Neuron (in vitro differentiated cells): ENCODE data around the gene GP2.

Experiments used
- H2AFZ ChIP-seq: one replicate; pipeline ENCODE4 v1.6.1; 2013; ENCODE audit warnings: low read depth, mild to moderate bottlenecking, inconsistent platforms, low read length, moderate library complexity
- H3K27me3 ChIP-seq: one replicate; pipeline ENCODE4 v1.6.1; 2013; ENCODE audit warnings: low read length; ENCODE audit not compliant: insufficient read depth
- H3K36me3 ChIP-seq: one replicate; pipeline ENCODE4 v1.6.1; 2013; ENCODE audit warnings: low read length; ENCODE audit not compliant: insufficient read depth
- H3K4me1 ChIP-seq: one replicate; pipeline ENCODE4 v1.6.1; 2013; ENCODE audit warnings: low read length; ENCODE audit not compliant: insufficient read depth
- H3K4me3 ChIP-seq: 2 replicates; pipeline ENCODE4 v1.5.1; 2013; ENCODE audit warnings: mild to moderate bottlenecking, low read length, moderate library complexity
- H3K9me3 ChIP-seq: one replicate; pipeline ENCODE4 v1.6.1; 2013; ENCODE audit warnings: low read length

The GP2 gene

DNA sequence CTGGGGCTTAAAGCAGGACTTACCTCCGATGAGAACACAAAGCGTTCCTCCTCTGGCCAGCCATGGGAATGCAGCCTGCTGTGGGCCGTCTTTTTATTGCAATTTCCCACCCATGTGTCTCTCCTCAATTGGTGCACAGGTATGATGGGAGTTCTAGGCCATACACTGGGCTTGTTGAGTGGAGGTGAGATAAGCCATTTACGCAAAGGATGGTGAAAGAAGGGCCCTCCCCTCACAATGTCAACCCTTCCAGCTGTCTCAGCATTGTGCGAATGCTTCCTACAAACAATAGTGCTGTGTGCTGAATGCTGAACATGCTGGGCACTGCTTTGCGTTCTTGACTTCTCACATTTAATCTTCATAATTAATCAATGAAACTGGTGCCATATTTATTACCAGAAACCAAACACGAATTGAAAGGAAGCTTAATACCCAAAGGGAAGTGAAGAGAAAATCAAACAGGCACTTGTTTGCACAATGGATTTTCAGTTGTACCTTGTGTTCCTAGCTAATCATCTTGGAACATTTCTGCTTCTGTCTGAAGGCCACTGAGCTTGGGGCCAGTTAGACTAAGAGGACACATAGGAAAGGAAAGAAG, at the start of gene GP2:
TSS of gene GP2 (minus strand) at position 70 of the 598 bp plus-strand sequence. CDS start 1,082 bp downstream, outside the sequence.
- H3K27me3 ChIP-seq, result no peaks in the 10 kb centered on the region
- H3K36me3 ChIP-seq, result no peaks in the 10 kb centered on the region
- H3K9me3 ChIP-seq, result no peaks in the 10 kb centered on the region
- no peaks in the 10 kb centered on the region for H3K4me1 ChIP-seq
- no peak within 1 kb of the TSS for H3K4me3 ChIP-seq
- H2AFZ ChIP-seq, result no peak within 1 kb of the TSS

DNA sequence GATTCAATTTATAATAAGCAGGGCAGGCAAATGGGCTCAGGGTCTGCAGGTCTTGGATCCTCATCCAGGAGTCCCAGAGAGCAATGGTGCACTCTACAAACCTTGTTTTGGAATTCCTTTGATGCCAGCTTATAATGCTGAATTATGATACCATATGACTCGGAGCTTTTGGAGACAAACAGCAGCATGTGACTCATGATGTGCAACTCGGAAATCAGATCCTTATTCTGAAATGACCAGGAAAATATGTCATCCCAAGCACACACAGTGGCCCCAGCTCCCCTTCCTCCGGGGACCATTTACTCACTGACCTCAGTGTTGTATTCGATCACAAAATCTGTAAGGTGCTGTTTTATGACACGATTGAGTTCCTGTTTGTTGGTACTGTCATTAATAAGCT, 45.4 kb upstream of the GP2 start:
- Histone ChIP-seq H3K4me3 (no peak overlapping the region), H3K36me3 (no peaks in the 10 kb centered on the region), H3K27me3 (no peaks in the 10 kb centered on the region), H3K4me1 (no peaks in the 10 kb centered on the region), H3K9me3 (no peaks in the 10 kb centered on the region), H2AFZ (no peak overlapping the region)

DNA sequence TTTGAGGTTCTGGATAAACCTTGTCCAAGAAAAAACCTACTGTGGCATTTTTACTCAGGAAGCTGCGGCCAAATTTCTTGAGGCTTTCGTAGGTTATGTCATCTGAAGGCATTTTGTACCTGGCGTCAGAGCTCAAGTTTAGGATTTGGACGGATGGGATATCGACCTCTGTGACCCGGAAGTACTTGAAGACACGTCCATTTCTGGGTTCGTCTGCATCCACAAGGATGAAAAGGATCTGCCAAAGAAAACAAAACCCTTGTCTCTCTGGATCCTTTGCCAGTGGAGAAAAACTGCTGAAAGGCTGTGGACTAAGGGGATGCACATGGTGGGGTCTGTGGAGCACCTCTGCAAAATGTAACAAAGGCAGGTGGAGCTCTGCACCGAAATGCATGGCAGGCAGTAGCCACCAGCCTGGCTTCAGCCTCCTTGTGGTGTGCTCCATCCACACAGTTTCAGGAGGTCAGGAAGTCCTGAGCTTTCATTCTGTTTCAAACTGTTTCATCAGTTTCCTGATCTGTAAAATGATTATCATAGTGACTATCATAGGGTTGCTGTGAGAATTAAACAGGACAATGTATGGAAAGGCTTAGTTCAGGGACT, 42.2 kb upstream of the GP2 start:
- Histone ChIP-seq H3K36me3 (no peaks in the 10 kb centered on the region), H3K4me1 (no peaks in the 10 kb centered on the region), H3K4me3 (no peak overlapping the region), H3K9me3 (no peaks in the 10 kb centered on the region), H3K27me3 (no peaks in the 10 kb centered on the region), H2AFZ (no peak overlapping the region)

DNA sequence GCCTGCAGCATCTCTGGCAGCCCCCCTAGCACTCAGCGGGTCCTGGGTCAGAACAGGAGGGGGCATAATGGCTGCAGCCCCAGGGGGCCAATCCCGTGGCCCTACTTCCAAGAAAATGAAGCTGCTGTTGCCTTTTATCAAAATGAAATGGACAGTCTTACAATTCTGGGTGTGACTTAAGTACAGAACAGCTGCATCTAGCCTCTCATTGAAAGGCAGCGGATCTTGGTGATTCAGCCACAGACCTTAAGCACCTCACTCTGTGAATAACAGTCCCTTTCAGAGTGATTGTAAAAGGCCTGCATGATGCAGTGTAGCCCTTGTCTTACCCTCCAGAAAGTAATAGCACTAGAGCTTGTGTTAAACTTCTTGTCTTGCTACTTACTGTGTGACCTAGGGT, 36.7 kb upstream of the GP2 start:
- Histone ChIP-seq H3K9me3 (no peaks in the 10 kb centered on the region), H3K27me3 (no peaks in the 10 kb centered on the region), H3K36me3 (no peaks in the 10 kb centered on the region), H3K4me3 (no peak overlapping the region), H3K4me1 (no peaks in the 10 kb centered on the region), H2AFZ (no peak overlapping the region)

DNA sequence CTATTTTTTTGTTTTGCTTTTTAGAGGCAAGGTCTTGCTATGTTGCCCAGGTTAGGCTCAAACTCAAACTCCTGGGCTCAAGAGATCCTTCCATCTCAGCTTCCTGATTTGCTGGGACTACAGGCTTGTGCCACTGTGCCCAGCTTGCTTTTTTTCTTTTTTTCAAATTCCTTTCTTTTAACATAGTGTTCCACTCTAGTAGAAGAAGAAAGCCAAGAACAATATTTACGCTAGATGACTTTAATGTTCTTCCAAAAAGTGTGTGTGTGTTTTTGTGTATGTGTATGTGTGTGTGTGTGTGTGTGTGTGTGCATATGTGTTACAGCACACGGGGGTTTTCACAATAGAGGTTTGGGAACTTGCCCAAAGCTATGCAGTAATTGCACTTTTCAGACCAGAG, 35.9 kb upstream of the GP2 start:
- Histone ChIP-seq H3K4me1 (no peaks in the 10 kb centered on the region), H3K36me3 (no peaks in the 10 kb centered on the region), H3K4me3 (no peak overlapping the region), H2AFZ (no peak overlapping the region), H3K9me3 (no peaks in the 10 kb centered on the region), H3K27me3 (no peaks in the 10 kb centered on the region)

DNA sequence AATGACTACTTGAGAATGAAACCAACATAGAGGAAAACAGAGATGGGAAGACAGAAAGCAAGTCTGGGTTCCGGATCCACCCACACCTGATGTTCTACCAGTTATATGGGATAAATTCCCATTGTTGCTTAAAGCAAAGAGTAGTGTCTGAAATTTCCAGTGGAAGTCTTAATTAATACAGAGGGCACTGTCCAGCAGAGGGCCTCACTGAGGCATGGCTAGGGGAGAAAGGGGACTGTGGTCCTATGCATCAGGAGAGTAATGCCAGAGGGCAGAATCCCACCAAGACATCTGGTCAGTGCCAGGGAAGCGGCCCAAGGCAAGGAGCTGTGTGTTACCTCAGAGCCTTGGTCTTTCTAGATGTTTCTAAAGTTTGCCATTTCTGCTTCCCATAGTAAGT, 32.7 kb upstream of the GP2 start:
- Histone ChIP-seq H3K36me3 (no peaks in the 10 kb centered on the region), H3K9me3 (no peaks in the 10 kb centered on the region), H3K4me3 (no peak overlapping the region), H3K4me1 (no peaks in the 10 kb centered on the region), H3K27me3 (no peaks in the 10 kb centered on the region), H2AFZ (no peak overlapping the region)

DNA sequence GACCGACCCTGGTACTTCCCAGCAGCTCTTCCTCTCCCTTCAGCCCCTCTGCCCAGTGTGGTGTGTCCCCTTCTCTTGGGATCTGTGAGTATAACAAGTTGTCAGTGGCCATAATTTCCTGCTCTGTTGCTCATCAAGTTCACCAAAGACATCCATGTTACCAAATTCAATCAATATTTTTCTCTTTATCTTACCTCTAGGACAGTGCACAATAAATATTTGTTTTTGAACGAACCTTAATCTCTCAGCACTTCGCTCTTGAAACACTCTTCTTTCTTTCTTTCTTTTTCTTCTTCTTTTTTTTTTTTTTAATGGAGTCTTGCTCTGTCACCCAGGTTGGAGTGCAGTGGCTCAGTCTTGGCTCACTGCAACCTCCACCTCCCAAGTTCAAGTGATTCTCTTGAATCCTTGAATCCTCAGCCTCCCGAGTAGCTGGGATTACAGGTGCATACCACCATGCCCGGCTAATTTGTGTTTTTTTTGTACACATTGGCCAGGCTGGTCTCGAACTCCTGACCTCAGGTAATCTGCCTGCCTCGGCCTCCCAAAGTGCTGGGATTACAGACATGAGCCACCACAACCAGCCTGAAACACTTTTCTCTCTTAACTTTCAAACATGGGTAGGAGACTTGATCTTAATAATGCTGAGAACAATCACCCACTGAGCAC, 27.9 kb upstream of the GP2 start:
- H3K4me1 ChIP-seq, result no peaks in the 10 kb centered on the region
- no peak overlapping the region for H3K4me3 ChIP-seq
- no peak overlapping the region for H2AFZ ChIP-seq
- H3K36me3 ChIP-seq, result no peaks in the 10 kb centered on the region
- no peaks in the 10 kb centered on the region for H3K27me3 ChIP-seq
- H3K9me3 ChIP-seq, result no peaks in the 10 kb centered on the region

DNA sequence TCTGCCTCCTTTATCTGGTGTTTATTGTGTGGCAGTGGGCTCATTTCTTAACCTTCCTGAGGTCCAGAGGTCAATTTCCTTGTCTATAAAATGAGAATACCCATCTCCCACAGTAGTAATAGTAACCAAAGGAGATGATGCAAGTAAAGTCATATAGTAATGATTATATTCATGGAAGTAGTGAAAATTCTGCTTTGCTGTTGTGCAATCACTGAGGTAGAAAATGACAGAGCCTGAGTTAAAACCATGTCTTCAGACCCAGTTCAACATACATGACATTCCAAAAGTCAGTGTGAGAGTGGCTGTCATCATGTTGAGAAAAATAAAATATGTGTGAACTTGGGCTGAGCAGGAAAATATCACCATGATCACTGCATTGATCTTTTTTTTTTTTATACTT, 26.1 kb upstream of the GP2 start:
- H2AFZ ChIP-seq, result no peak overlapping the region
- H3K27me3 ChIP-seq, result no peaks in the 10 kb centered on the region
- H3K36me3 ChIP-seq, result no peaks in the 10 kb centered on the region
- no peaks in the 10 kb centered on the region for H3K4me1 ChIP-seq
- H3K9me3 ChIP-seq, result no peaks in the 10 kb centered on the region
- H3K4me3 ChIP-seq, result no peak overlapping the region

DNA sequence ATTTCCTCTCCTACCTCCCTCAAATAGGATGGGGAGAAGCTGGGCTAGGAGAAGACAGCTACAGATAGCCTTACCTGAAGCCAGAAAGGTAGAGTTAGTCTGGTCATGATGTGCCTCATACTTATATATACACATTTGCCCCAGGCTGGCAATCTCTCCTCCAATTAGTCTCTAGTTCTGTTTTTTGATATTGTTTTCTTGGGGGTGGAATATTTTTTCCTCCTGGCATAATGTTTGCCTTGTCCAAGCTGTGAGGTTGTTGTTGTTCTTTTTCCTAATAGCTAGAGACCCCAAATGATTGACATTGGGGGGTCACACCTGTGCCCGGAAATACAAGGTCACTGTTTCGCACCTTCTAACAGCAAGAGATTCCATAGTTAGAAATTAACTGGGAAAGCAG, 25.3 kb upstream of the GP2 start, which contains the start of gene UMOD:
TSS of gene UMOD (minus strand) at position 101 of the 400 bp plus-strand sequence. CDS start 1,978 bp downstream, outside the sequence.
- H3K4me1 ChIP-seq, result no peaks in the 10 kb centered on the region
- no peaks in the 10 kb centered on the region for H3K27me3 ChIP-seq
- H3K9me3 ChIP-seq, result no peaks in the 10 kb centered on the region
- H3K36me3 ChIP-seq, result no peaks in the 10 kb centered on the region
- no peak within 1 kb of the TSS for H3K4me3 ChIP-seq
- no peak within 1 kb of the TSS for H2AFZ ChIP-seq

DNA sequence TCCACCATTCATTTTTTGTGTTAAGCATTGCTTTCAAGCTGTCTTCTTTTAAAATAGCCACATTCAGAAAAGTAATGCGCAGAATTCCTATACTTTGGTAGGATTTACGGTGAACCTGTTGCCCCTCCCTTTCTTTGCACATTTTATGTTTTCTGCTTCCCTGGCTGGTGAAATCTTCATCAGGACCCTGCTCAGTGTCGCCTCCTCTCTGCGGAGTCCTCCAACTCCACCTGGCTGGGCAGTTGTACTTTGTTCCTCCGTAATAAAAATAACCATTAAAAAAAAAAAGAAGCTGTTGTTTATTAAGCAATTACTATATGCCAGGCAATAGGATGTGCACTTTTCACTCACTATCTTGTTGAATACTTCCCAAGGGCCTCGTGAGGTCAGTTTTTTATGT, 22.3 kb upstream of the GP2 start:
- H3K36me3 ChIP-seq, result no peaks in the 10 kb centered on the region

DNA sequence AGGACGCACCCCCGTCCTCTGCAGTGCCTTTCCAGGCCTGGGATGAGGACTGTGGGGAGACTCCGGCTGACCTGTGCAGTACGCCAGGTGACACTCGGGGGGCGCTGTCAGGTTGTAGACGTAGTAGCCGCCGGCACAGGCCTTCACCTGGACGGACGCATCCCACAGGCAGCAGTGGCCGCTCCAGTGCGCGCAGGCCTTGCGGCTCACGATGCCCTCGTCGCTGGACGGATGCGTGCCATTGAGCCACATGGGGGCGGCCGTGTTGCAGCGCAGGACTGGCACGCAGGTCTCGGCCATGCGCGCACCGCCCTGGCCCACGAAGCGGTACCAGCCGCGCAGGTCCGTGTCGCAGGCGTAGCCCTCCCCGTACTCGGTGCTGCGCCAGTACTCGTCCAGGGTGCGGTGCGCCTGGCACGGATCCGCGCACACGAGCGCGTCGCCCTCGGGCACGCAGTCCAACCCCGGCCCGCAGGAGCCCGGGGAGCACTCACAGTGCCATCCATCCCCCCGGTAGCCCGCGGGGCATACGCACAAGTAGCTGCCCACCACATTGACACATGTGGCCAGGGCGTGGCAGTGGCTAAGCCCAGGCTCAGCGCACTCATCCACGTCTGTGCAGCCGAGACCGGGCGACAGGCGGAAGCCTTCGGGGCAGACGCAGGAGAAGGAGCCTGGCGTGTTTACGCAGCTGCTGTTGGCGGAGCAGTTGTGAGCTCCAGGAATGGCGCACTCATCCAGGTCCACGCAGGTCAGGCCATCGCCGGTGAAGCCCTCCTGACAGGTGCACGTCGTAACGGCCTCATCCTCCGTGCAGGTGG, 21.3 kb upstream of the GP2 start:
- Histone ChIP-seq H3K9me3 (no peaks in the 10 kb centered on the region), H3K36me3 (no peaks in the 10 kb centered on the region), H2AFZ (no peak overlapping the region), H3K4me1 (no peaks in the 10 kb centered on the region), H3K27me3 (no peaks in the 10 kb centered on the region), H3K4me3 (no peak overlapping the region)

More for the DNA sequence above, 22.3 kb upstream of the GP2 start:
- no peak overlapping the region for H2AFZ ChIP-seq
- no peak overlapping the region for H3K4me3 ChIP-seq
- H3K4me1 ChIP-seq, result no peaks in the 10 kb centered on the region
- no peaks in the 10 kb centered on the region for H3K27me3 ChIP-seq
- H3K9me3 ChIP-seq, result no peaks in the 10 kb centered on the region

DNA sequence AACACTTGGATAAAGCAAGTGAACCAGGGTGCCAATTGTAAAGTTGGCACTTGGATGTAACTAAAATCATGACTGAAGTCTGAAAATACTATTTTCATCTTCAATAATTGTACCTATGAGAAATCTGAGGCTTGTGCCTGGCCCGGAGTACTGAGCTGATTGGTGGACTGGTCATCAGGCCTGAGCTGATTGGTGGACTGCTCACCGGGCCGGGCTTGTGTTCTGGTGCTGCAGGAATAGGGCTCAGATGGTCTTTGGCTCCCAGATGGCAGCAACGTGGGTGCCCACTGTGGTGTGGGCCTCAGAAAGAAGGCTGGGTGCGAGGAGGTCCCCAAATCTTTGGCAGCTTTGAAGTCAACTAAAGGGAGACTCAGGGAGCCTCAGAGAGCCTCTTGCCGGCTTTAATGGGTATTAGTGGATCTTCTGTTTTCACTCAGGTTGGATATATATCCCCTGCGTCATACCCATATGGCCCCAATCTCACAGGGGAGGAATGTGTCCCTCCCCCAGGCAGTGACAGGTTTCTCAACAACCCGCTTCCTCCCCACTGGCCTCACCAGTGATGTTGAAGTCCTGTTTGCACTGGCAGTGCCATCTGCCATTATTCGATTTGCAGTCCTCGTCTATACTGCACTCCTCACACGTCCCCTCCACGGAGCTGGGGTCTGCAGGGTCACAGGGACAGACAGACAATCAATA, 20.5 kb upstream of the GP2 start:
- Histone ChIP-seq H3K36me3 (no peaks in the 10 kb centered on the region), H3K9me3 (no peaks in the 10 kb centered on the region), H3K4me3 (no peak overlapping the region), H2AFZ (no peak overlapping the region), H3K4me1 (no peaks in the 10 kb centered on the region), H3K27me3 (no peaks in the 10 kb centered on the region)
